SK-N-SH (cell line): ENCODE measurements around the gene MTARC1.

Source experiments
- CTCF ChIP-seq: fragments of 200-600 bp; sonication (generic); IDR thresholded peaks from 2 replicates; pipeline ENCODE4 v1.6.1; 2017; ENCODE audit warnings: antibody characterized with exemption, mild to moderate bottlenecking, moderate library complexity
- EP300 ChIP-seq, 2 experiments: IDR thresholded peaks; 2 replicates each; pipeline versions ENCODE4 v1.4.0 to v1.6.1; 2012; ENCODE audit warnings: borderline replicate concordance in 1 of 2, low read depth in 1 of 2, low read length in 1 of 2
- GABPA ChIP-seq: IDR thresholded peaks from 2 replicates; pipeline ENCODE4 v1.4.0; 2012; ENCODE audit warnings: low read depth, mild to moderate bottlenecking
- JUND ChIP-seq: IDR thresholded peaks from 2 replicates; pipeline ENCODE4 v1.4.0; 2012
- MEF2A ChIP-seq: IDR thresholded peaks from 2 replicates; pipeline ENCODE4 v1.4.0; 2012; ENCODE audit warnings: low read depth, borderline replicate concordance
- POLR2AphosphoS5 ChIP-seq: IDR thresholded peaks from 2 replicates; pipeline ENCODE4 v1.6.1; 2012; ENCODE audit warnings: low read depth, low read length
- RCOR1 ChIP-seq: fragments of 150-350 bp; IDR thresholded peaks from 2 replicates; pipeline ENCODE4 v1.6.1; 2017; ENCODE audit warnings: antibody characterized with exemption, low read length
- REST ChIP-seq: IDR thresholded peaks from 2 replicates; pipeline ENCODE4 v1.6.1; 2012; ENCODE audit warnings: mild to moderate bottlenecking, low read depth, low read length, moderate library complexity
- RXRA ChIP-seq: IDR thresholded peaks from 2 replicates; pipeline ENCODE4 v1.4.0; 2012; ENCODE audit warnings: low read depth, mild to moderate bottlenecking, borderline replicate concordance
- TAF1 ChIP-seq: IDR thresholded peaks from 2 replicates; pipeline ENCODE4 v1.6.1; 2012; ENCODE audit warnings: low read depth, mild to moderate bottlenecking, low read length, moderate library complexity, borderline replicate concordance
- TCF12 ChIP-seq: IDR thresholded peaks from 2 replicates; pipeline ENCODE4 v1.4.0; 2012
- USF2 ChIP-seq: fragments of 150-350 bp; IDR thresholded peaks from 2 replicates; pipeline ENCODE4 v1.6.1; 2017; ENCODE audit warnings: antibody characterized with exemption, low read length, low read depth, borderline replicate concordance
- YY1 ChIP-seq: IDR thresholded peaks from 2 replicates; pipeline ENCODE4 v1.4.0; 2012; ENCODE audit warnings: low read depth, mild to moderate bottlenecking

GRCh38 chr1:220826729-220827128 is 40.0 kb downstream of the MTARC1 start:
- TF ChIP-seq REST = no peak
- no peak for TF ChIP-seq GABPA
- TF ChIP-seq TAF1 = no peak
- TF ChIP-seq CTCF = no peak
- TF ChIP-seq POLR2AphosphoS5 = no peak
- no peak for TF ChIP-seq EP300 (IDR thresholded peaks at IDR 0.05; ENCODE audit: borderline replicate concordance in 1 of 2, low read depth in 1 of 2, low read length in 1 of 2)
- no peak for TF ChIP-seq RXRA
- TF ChIP-seq USF2 = no peak
- no peak for TF ChIP-seq YY1
- TF ChIP-seq TCF12 = no peak
- TF ChIP-seq RCOR1 = no peak
- no peak for TF ChIP-seq MEF2A
- TF ChIP-seq JUND = no peak
